GM18511 (cell line): ENCODE data around the gene AGPS.
"Not testable (repeated sequence)": the region's sequence is repeated elsewhere in the genome, so short reads cannot be mapped to it uniquely, and the experiment has no call there.

Experiments used
- ATAC-seq: cut with Tn5 transposase; IDR thresholded peaks from one replicate; pipeline ENCODE4 v1.9.1; 2021; ENCODE audit warnings: mild to moderate bottlenecking, moderate library complexity; ENCODE audit not compliant: unreplicated experiment

The AGPS gene

DNA sequence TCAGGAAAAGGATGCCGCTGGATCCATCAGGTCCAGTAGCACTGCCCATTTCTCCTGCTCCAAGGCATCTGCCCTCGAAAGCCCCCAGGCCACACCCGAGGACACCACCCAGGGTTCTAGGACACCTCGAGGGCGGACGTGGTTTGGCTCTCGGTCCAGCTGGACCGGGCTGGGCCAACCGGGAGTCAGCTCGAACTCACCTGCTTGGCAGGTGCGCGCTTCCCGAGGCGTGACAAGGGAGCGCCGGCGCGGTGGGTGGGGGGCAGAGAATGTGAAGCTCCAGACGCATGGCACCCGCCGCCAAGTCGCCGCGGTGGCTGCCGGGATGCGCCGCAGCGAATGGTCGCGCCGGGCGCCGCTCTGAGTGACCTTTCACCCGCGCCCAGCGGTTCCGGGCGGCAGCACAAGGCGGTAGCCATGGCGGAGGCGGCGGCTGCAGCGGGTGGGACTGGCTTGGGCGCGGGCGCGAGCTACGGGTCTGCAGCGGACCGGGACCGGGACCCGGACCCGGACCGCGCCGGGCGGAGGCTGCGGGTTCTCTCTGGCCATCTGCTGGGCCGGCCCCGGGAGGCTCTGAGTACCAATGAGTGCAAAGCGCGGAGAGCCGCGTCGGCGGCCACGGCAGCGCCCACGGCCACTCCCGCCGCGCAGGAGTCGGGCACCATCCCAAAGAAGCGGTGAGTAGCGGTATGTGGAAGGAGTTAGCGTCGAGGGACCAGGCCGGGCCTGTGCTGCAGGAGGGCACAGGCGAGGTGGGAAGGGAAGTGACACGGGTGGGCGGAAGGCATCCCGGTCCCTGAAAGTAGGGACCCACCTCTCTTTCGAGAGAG lies at the start of gene AGPS:
TSS of gene AGPS (plus strand) at position 401 of the 830 bp plus-strand sequence. CDS start at position 418, 17 bp downstream.
- ATAC-seq, result peak; percentile 92

DNA sequence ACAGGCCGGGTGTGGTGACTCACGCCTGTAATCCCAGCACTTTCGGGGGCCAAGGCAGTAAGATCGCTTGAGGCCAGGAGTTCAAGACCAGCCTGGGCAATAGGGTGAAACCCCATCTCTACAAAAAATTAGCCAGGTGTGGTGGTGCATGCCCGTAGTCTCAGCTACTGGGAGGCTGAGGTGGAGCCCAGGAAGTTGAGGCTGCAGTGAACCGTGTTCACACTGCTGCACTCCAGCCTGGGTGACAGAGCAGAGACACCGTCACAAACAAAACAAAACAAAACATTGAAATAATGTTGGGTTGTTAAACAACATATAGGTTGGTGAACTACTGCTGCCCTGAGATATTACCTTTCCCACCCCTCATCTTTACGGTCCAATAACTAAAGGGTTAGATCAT lies 48.8 kb upstream of the AGPS start:
- ATAC-seq, result no peak

DNA sequence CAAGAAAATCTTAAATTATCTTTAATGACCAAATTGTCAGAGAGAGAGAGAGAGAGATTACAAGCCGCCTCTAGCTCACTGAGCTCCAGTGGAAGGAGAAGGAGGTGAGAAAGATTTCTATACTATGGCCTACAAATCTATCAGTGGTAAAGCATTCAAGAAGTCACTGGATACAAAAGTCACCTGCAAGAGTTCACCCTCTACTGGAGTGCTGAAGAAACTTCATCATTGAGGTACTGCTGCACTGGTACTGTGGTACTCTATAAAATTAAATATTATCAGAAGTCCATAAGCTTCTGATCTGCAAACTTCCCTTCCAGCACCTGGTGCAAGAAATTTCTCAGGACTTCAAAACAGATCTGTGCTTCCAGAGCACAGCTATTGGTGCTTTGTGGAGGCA lies 48.3 kb upstream of the AGPS start:
- no peak for ATAC-seq

DNA sequence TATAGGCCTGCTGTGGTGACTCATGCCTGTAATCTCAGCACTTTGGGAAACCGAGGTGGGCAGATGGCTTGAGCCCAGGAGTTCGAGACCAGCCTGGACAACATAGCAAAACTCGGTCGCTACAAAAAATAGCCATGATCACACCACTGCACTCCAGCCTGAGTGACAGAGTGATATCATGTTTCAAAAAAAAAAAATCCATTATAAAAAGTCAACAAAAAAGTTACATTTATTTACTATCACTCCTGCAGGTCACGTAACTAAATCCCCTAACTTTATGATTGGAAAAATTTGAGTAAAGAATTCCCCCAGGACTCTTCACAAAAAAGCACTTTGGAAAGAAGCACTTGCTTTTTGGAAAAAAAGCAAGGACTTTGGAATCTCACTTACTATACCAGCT lies 46.4 kb upstream of the AGPS start:
- ATAC-seq, result no peak

DNA sequence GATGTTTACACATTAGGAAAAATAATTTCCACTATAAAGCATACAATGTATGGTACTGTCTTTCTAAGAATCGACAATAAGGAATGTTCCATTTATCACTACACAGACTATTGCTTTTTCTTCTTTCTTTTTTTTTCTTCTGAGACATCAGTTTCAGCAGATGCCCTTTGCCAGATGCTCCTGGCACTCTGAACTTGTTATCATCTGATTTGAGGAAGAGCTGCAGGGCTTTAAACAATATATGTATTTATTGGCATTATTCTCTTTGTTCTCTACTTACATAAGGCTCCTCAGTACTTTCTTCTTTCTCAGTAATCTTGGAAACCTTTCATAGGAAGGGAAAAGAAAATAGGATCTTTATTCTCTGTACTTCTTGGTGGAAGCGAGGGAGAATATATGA lies 45.0 kb upstream of the AGPS start:
- ATAC-seq, result no peak

DNA sequence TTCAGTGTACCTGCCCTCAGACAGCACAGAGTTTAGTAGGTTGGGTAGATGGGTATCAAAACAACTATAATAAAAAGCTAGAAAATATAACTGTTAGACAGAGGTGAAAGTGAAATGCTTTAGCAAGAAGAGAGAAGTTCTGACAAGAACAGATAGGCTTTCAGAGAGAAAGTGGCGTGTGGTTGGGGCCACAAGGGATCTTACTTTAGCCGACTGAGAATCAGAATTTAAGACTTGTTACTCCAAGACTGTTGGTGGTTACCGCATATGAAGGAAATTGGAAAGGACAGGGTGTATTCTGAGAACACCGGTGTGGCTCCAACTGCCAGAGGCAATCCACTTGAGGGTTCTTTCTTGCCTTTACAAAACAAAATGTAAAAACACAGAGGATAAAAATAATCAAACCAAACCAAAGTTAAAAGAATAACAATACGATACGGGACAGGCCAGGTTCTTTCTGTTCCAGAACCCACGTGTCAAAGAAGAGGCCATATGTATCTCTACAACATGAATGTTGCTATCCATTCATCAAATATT lies 44.4 kb upstream of the AGPS start:
- ATAC-seq, result no peak

DNA sequence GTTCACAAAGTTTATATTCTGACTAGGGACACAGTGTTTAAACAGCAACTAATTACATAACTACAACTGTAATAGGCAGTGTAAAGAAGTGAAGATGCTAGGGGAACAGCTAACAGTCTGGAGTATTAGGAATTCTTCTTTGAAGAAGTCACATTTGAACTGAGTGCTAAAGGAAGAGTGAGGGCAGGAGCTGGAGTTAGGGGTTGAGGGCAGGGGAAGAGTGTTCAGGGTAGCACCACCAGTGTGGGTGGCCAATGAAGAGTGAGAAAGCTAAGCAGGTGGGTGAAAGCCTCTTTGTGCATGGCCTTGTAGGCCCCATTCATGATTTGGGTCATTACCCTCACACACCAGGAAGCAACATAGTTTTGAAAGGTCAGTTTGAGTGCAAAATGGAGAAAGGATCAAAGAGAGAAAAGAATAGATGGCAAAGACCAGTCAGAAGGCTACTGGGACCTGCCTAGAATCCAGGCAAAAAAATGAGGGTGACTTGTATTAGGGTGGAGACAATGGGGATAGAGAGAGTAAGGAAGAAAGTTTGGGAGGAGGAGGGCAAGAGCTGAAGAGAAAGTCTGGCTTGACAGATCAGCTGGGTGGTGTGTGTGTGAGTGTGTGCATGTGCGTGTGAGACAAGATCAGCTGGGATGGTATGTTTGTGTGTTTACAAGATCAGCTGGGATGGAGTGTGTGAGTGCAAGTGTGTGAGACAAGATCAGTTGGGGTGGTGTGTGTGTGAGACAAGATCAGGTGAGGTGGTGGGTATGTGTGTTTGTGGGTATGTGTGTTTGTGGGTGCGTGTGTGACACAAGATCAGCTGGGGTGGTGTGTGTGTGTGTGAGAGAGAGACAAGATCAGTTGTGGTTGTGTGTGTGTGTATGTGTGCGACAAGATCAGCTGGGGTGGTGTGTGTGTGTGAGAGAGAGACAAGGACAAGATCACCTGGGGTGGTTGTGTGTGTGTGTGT lies 43.6 kb upstream of the AGPS start:
- ATAC-seq, result peak; percentile 53

DNA sequence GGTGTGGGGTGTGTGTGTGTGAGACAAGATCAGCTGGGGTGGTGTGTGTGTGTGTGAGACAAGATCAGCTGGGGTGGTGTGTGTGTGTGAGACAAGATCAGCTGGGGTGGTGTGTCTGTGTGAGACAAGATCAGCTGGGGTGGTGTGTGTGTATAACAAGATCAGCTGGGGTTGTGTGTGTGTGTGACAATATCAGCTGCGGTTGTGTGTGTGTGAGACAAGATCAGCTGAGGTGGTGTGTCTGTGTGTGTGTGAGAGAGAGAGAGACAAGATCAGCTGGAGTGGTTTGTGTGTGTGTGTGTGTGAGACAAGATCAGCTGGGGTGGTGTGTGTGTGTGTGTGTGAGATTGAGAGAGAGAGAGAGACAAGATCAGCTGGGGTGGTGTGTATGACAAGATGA lies 41.9 kb upstream of the AGPS start:
- ATAC-seq, result not testable (repeated sequence)

DNA sequence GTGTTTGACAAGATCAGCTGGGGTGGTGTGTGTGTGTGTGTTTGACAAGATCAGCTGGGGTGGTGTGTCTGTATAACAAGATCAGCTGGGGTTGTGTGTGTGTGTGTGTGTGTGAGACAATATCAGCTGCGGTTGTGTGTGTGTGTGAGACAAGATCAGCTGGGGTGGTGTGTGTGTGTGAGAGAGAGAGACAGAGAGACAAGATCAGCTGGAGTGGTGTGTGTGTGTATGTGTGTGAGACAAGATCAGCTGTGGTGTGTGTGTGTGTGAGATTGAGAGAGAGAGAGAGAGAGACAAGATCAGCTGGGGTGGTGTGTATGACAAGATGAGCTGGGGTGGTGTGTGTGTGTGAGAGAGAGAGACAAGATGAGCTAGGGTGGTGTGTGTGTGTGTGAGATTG lies 41.5 kb upstream of the AGPS start:
- ATAC-seq, result not testable (repeated sequence)

DNA sequence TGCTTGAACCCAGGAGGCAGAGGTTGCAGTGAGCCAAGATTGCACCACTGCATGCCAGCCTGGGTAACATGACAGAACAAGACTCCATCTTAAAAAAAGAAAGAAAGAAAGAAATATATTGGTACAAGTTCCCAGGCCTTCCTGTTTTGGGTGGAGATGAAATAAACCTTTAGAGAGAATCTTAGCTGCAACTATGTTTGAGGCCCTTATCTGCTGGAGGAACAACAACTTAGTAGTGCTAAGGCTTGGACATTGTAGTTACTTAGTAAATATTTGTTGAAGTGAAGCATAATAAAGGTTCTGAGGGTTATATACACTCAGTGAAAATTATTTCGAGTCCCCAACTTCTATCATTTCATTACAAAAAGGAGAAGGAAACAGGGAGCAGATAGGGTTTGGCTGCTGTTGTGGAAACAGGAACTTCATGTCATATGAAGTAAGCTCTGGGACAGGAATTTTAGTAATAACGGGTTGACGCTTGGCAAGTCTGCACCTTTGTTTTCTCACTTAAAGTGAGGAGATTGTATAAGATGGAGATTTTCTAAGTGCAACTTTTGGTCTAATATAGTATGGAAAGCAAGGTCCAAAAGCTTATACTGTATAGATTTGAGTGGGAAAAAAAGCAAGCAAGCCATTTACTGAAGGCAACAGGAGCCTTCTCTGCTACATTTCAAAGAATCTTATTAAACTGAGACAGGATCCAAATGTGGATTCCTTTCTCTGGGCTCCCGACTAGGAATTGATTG lies 40.0 kb upstream of the AGPS start:
- no peak for ATAC-seq

DNA sequence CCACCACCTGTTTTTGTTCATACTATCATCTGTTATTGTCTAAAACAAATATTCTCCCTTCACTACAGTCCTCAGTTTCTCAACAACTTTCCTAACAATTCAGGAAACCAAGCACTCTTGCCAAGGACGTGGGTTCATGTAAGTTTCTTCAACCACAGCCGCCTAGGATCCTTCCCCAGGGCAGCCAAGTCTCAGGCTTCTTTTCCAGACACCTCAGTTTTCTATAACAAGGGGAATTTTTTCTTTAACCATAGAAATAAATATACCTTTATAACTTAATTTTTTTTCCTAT lies 39.4 kb upstream of the AGPS start:
- ATAC-seq, result no peak

DNA sequence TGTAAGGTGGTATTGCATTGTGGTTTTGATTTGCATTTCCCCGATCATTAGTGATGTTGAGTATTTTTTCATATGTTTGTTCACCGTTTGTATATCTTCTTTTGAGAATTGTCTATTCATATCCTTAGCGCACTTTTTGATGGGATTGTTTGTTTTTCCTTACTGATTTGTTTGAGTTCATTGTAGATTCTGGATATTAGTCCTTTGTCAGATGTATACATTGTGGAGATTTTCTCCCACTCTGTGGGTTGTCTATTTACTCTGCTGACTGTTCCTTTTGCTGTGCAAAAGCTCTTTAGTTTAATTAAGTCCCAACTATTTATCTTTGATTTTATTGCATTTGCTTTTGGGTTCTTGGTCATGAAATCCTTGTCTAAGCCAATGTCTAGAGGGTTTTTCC lies 38.0 kb upstream of the AGPS start:
- ATAC-seq, result not testable (repeated sequence)

DNA sequence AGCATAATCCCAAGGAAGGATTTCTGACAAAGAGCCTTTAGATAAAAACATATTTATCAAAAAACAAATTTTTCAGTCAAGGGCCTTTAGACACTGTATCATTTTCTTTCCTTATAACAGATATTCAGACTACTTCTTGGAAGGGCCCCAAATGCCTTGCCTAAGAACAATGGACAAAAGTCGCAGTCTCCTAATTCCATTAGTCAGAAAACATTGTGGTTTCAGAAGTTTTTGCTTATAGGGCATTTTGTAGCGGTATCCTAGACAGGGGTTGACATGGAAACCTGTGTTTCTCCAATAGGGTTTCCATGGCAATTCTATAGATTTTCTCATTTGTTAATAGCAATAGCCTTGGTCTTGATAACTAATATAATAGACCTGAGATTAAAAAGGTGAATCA lies 36.7 kb upstream of the AGPS start:
- ATAC-seq, result no peak

DNA sequence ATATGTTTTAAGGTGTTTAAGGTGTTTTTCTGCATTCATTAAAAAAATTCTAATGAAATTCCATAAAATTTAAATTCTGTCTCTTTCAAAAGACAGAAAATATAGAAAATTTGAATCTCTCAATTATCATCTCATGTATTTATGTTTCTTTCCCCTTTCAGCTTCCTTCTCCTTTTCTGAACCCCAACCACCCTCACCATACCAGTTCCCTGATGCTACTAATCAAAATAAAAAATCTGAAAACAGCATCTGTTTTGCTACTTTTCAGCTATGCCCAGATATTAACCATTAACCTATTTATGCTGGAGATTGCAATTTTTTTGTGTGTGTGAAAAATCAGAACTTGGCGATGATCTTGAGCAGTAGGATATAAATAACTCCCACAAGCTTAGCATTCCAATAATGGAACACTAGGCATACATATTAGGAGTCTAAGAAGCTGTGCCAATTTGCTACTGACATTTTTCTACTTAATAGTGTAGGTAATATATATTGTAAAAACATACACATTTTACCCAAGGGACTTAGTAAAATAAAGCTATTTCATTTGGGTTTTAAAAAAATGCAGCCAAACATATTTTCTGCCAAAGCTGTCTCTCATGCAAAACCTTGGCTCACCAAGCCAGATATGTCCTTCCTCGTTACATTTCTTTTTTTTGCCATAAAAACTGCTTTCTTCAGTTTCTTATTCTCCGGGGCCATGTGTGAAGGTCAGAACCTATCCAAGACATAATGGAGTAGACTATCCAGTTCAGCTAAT lies 32.6 kb upstream of the AGPS start:
- no peak for ATAC-seq

DNA sequence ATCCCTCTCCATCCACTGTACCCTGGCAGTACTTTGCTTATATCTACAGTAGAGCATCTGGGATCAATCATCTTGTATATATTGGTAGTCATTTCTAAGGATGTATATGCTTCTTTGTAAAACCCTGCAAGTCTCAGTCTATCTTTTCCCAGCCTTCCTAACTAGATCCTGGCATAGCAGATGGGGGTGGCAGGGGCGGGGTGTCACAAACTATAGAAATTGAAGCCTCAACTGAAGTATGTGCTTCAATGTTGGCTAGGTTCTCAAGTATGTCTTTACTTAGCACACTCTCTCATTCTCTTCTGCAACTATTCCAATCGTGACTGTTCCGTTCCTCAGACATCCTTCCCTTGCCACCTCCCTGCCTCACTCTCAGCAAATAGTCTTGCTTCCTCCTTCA lies 30.1 kb upstream of the AGPS start:
- ATAC-seq, result no peak

DNA sequence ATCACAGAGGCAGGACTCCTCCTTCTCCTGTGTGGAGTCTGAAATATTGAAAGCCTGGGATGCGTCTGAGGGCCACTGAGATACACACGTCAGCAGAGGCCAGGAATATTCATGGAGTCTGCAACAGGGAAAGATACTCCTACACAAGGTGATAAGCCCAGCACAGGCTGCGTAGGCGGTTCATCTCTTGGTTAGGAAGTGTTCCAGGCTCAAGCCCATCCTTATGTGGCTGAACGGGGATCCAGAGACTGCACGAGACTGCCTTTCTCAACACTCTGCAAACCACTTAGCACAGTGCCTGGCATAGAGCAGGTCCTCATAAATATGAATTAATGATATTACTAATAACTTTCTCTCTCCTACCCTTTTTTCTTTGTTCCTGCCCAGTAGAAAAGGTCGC lies 29.2 kb upstream of the AGPS start:
- no peak for ATAC-seq

DNA sequence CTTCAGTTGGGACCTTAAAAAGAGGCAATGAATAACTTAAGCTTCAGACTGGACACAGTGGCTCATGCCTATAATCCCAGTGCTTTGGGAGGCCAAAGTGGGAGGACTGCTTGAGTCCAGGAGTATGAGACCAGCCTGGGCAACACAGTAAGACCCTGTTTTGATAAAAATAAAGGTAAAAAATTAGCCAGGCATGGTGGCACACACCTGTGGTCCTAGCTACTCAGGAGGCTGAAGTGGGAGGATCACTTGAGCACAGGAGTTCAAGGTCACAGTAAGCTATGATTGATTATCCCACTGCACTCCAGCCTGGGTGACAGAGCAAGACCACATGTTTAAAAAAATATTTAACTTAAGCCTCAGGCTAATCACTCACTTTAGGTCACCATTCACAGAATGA lies 26.8 kb upstream of the AGPS start:
- ATAC-seq, result not testable (repeated sequence)

DNA sequence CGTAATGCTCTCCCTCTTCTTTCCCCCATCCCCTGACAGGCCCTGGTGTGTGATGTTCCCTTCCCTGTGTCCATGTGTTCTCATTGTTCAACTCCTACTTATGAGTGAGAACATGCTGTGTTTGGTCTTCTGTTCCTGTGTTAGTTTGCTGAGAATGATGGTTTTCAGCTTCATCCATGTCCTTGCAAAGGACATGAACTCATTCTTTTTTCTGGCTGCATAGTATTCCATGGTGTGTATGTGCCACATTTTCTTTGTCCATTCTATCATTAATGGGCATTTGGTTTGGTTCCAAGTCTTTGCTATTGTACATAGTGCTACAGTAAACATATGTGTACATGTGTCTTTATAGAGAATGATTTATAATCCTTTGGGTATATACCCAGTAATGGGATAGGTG lies 24.6 kb upstream of the AGPS start:
- not testable (repeated sequence) for ATAC-seq

DNA sequence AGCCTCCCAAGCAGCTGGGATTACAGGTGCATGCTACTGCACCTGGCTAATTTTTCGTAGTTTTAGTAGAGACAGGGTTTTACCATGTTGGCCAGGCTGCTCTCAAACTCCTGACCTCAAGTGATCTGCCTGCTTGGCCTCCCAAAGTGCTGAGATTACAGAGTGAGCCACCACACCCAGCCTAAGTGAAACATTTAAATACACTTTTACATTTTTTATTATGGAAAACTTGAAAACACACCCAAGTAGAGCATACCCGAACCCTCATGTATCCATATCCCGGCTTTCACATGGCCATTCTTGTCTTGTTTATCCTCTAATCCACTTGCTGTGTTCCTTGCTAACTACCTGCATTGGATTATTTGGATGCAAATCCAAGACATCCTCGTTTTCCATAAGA lies 13.2 kb upstream of the AGPS start:
- ATAC-seq, result no peak

DNA sequence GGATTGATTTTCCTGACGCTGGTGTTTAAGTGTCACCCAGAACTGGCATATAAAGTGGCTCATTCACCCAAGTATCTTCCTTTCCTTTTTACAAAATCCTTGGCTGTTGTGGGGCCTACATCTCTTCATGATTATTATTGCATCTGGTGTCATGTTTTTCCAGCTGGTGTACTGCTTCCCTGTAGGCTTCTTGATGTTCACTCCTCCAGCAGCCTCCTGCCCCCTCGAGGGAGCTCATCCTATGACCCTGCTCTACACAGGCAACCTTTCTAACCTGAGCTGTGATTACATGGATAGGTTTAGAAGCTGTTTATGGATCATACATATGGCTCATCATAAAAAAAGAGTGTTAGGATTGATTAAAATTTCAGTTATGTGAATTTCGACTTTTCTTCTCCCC lies 12.4 kb upstream of the AGPS start:
- no peak for ATAC-seq
